Smooth muscle cell (in vitro differentiated cells): ENCODE measurements around the gene FER. TPM values are rescaled to one million over a fixed set of nuclear protein-coding genes. Genes with fewer than 3 reads are reported as not detected.
"Not testable (repeated sequence)": the region's sequence is repeated elsewhere in the genome, so short reads cannot be mapped to it uniquely, and the experiment has no call there.

ENCODE experiments used
- DNase-seq: peaks from one replicate; lab custom pipeline; 2025; ENCODE audit not compliant: unreplicated experiment; lab: John Stamatoyannopoulos, UW
- H2AFZ ChIP-seq: fragments of 200-600 bp; sonication (generic); 2 replicates; pipeline ENCODE4 v1.6.0; 2016; ENCODE audit warnings: antibody characterized with exemption, low read depth, mild to moderate bottlenecking
- H3F3A ChIP-seq: fragments of 200-600 bp; sonication (generic); 2 replicates; pipeline ENCODE4 v1.6.0; 2017; ENCODE audit warnings: antibody characterized with exemption, low read depth
- H3K27ac ChIP-seq: fragments of 200-600 bp; sonication (generic); 2 replicates; pipeline ENCODE4 v1.5.1; 2016; ENCODE audit warnings: low read depth, mild to moderate bottlenecking
- H3K27me3 ChIP-seq: fragments of 200-600 bp; sonication (generic); 2 replicates; pipeline ENCODE4 v1.6.1; 2016; ENCODE audit warnings: low read depth, mild to moderate bottlenecking
- H3K36me3 ChIP-seq: fragments of 200-600 bp; sonication (generic); 2 replicates; pipeline ENCODE4 v1.5.1; 2016; ENCODE audit warnings: low read depth
- H3K4me1 ChIP-seq: fragments of 200-600 bp; sonication (generic); 2 replicates; pipeline ENCODE4 v1.5.1; 2016; ENCODE audit warnings: low read depth
- H3K4me2 ChIP-seq: fragments of 200-600 bp; sonication (generic); 2 replicates; pipeline ENCODE4 v1.6.0; 2016; ENCODE audit warnings: mild to moderate bottlenecking
- H3K4me3 ChIP-seq: fragments of 200-600 bp; sonication (generic); 2 replicates; pipeline ENCODE4 v1.5.1; 2016; ENCODE audit warnings: mild to moderate bottlenecking
- H3K79me2 ChIP-seq: fragments of 200-600 bp; sonication (generic); 2 replicates; pipeline ENCODE4 v1.6.0; 2016; ENCODE audit warnings: low read depth, mild to moderate bottlenecking
- H3K9ac ChIP-seq: fragments of 200-600 bp; sonication (generic); 2 replicates; pipeline ENCODE4 v1.6.0; 2016; ENCODE audit warnings: low read depth
- H3K9me3 ChIP-seq: fragments of 200-600 bp; sonication (generic); replicated peaks from 2 replicates; pipeline ENCODE4 v1.5.1; 2016; ENCODE audit warnings: low read depth
- H4K20me1 ChIP-seq: fragments of 200-600 bp; sonication (generic); 2 replicates; pipeline ENCODE4 v1.6.0; 2016; ENCODE audit warnings: low read depth
- WGBS: methylation state at CpG from one replicate; pipeline ENCODE4 v1.1.7; 2016; ENCODE audit warnings: low lambda C conversion rate; 5-methylcytosine and 5-hydroxymethylcytosine counted together
- polyA plus RNA-seq: library from polyadenylated mRNA; unstranded; fragments of >200 nt; fragmentation: Nextera tagmentation; extraction: Ambion mirVana; gene quantifications from 2 replicates; pipeline ENCODE4 v1.2.1, GENCODE V29; 2016
- total RNA-seq: library from RNA; depleted of rRNA; stranded (reverse); fragments of >200 nt; gene quantifications from 2 replicates; pipeline ENCODE4 v1.2.3, GENCODE V29; 2014
- TF ChIP-seq, protein P1 (sequence below): fragments of 200-600 bp; sonication (generic); IDR thresholded peaks from 2 replicates; pipeline ENCODE4 v1.5.1; 2017; ENCODE audit warnings: borderline replicate concordance, mild to moderate bottlenecking, antibody characterized with exemption; ENCODE audit not compliant: insufficient read depth, poor library complexity, severe bottlenecking

The FER gene
- total and polyA plus RNA-seq, 2 experiments from 2014 or later: 15.6 to 16.4 TPM

DNA sequence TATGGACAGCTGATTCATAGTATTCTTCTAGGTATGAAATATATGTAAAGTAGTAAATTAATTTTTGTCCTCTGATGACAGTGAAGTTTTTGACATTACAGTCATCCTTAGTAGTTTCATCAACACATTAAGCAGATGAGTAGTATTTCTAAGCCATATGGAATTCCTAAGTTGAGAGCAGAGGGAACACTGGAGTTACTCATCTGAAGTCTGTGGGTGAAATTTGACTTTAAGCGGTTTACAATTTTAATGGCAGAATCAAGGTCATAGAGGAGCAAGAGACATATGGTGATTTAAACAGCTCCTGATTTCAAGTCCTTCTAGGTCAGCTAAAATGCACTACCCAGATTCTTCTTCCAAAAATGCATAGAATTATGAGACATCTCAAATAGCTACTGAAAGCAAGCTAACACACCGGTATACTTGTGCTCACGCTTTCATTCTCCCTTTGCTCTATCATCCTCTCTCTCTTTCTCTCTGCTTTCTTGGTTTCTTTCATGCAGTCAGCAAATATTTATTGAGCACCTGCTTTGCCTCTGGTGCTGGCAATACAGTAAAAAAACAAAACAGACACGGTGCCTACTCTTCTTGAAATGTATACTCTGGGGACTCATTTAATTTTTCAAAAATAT is 235.9 kb downstream of the FER start:
- H3K36me3 ChIP-seq: peaks cover 5% of the 10 kb centered on the region
- no peaks in the 10 kb centered on the region for H3F3A ChIP-seq
- TF ChIP-seq, protein P1, sequence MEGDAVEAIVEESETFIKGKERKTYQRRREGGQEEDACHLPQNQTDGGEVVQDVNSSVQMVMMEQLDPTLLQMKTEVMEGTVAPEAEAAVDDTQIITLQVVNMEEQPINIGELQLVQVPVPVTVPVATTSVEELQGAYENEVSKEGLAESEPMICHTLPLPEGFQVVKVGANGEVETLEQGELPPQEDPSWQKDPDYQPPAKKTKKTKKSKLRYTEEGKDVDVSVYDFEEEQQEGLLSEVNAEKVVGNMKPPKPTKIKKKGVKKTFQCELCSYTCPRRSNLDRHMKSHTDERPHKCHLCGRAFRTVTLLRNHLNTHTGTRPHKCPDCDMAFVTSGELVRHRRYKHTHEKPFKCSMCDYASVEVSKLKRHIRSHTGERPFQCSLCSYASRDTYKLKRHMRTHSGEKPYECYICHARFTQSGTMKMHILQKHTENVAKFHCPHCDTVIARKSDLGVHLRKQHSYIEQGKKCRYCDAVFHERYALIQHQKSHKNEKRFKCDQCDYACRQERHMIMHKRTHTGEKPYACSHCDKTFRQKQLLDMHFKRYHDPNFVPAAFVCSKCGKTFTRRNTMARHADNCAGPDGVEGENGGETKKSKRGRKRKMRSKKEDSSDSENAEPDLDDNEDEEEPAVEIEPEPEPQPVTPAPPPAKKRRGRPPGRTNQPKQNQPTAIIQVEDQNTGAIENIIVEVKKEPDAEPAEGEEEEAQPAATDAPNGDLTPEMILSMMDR: no peak
- no peak overlapping the region for H3K27ac ChIP-seq
- no peaks in the 10 kb centered on the region for H3K79me2 ChIP-seq
- no peaks in the 10 kb centered on the region for H4K20me1 ChIP-seq
- H3K4me2 ChIP-seq: no peak overlapping the region
- no peaks in the 10 kb centered on the region for H3K27me3 ChIP-seq
- DNase-seq: no peak
- no peaks in the 10 kb centered on the region for H3K4me1 ChIP-seq
- H3K4me3 ChIP-seq: no peak overlapping the region
- no peak overlapping the region for H2AFZ ChIP-seq
- 90% methylated on average over 4 of the region's 4 CpGs for WGBS
- H3K9me3 ChIP-seq: no peaks in the 10 kb centered on the region
- H3K9ac ChIP-seq: no peak overlapping the region

- Histone ChIP-seq H4K20me1 (no peaks in the 10 kb centered on the region), H3K9me3 (no peaks in the 10 kb centered on the region), H3K27me3 (no peaks in the 10 kb centered on the region), H3K4me1 (no peaks in the 10 kb centered on the region), H3K9ac (no peak overlapping the region), H3K79me2 (no peaks in the 10 kb centered on the region), H2AFZ (no peak overlapping the region), H3K4me3 (no peak overlapping the region), H3K27ac (no peak overlapping the region), H3K36me3 (peaks cover 18% of the 10 kb centered on the region), H3K4me2 (no peak overlapping the region), H3F3A (no peaks in the 10 kb centered on the region)
- 96% methylated on average over 1 of the region's 1 CpG for WGBS
- TF ChIP-seq, protein P1: no peak
- DNase-seq: no peak
These were observed 242.2 kb downstream of the FER start for GRCh38 chr5:108989761-108990392.

DNA sequence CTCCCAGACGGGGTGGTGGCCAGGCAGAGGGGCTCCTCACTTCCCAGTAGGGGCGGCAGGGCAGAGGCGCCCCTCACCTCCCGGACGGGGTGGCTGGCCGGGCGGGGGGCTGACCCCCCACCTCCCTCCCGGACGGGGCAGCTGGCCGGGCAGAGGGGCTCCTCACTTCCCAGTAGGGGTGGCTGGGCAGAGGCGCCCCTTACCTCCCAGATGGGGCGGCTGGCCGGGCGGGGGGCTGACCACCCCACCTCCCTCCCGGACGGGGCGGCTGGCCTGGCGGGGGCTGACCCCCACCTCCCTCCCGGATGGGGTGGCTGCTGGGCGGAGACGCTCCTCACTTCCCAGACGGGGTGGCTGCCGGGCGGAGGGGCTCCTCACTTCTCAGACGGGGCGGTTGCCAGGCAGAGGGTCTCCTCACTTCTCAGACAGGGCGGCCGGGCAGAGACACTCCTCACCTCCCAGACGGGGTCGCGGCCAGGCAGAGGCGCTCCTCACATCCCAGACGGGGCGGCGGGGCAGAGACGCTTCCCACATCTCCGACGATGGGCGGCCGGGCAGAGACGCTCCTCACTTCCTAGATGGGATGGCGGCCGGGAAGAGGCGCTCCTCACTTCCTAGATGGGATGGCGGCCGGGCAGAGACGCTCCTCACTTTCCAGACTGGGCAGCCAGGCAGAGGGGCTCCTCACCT is 244.8 kb downstream of the FER start:
- not testable (repeated sequence) for H3F3A ChIP-seq, DNase-seq, H3K9me3 ChIP-seq, H3K4me3 ChIP-seq, H3K4me1 ChIP-seq, H3K27ac ChIP-seq, H3K79me2 ChIP-seq, H4K20me1 ChIP-seq, H3K9ac ChIP-seq, H3K4me2 ChIP-seq, H2AFZ ChIP-seq, H3K27me3 ChIP-seq
- peaks cover 12% of the 10 kb centered on the region for H3K36me3 ChIP-seq
- WGBS: over 99% methylated on average over 27 of the region's 47 CpGs

- not testable (repeated sequence) for H3F3A ChIP-seq, H3K9ac ChIP-seq, H2AFZ ChIP-seq, H3K4me3 ChIP-seq, H3K4me2 ChIP-seq, H3K9me3 ChIP-seq, H3K27ac ChIP-seq, H3K27me3 ChIP-seq, H3K79me2 ChIP-seq, H4K20me1 ChIP-seq, H3K4me1 ChIP-seq, DNase-seq
- peaks cover 12% of the 10 kb centered on the region for H3K36me3 ChIP-seq
- 97% methylated on average over 4 of the region's 12 CpGs for WGBS
These were observed 245.7 kb downstream of the FER start for GRCh38 chr5:108993440-108993839.
